ENCODE results near the gene MLLT1.

MLLT1 gene

DNA sequence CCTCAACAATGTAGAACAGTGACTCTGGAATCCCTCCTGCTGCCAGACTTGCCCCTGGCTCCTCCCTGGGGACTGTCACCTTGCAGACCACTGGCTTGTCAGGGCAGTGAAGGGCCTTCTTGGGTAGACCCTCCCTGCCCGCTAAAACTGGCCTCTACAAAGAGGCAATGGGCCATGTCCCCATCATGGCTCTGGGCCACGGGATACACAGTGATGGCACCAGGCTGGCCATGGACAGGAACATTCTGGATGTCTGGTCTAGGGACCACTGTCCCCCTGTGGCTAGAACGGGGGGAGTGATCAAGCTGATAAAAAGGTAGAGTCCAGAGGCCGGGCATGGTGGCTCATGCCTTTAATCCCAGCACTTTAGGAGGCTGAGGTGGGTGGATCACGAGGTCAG, 83.4 kb downstream of the MLLT1 start:
- no peak for TF ChIP-seq FOXP2 (optimal IDR thresholded peaks at IDR 0.05; ENCODE audit: borderline replicate concordance, extremely low read depth, extremely low read length, insufficient read depth)
- TF ChIP-seq SIN3A (IDR thresholded peaks at IDR 0.05; ENCODE audit: borderline replicate concordance, insufficient read depth, low read length) = no peak
- no peak for TF ChIP-seq POLR2AphosphoS5 (IDR thresholded peaks at IDR 0.05; ENCODE audit: low read depth, low read length)
- TF ChIP-seq TAF1 (IDR thresholded peaks at IDR 0.05; ENCODE audit: borderline replicate concordance, insufficient read depth, low read length) = no peak
- TF ChIP-seq, protein P1, sequence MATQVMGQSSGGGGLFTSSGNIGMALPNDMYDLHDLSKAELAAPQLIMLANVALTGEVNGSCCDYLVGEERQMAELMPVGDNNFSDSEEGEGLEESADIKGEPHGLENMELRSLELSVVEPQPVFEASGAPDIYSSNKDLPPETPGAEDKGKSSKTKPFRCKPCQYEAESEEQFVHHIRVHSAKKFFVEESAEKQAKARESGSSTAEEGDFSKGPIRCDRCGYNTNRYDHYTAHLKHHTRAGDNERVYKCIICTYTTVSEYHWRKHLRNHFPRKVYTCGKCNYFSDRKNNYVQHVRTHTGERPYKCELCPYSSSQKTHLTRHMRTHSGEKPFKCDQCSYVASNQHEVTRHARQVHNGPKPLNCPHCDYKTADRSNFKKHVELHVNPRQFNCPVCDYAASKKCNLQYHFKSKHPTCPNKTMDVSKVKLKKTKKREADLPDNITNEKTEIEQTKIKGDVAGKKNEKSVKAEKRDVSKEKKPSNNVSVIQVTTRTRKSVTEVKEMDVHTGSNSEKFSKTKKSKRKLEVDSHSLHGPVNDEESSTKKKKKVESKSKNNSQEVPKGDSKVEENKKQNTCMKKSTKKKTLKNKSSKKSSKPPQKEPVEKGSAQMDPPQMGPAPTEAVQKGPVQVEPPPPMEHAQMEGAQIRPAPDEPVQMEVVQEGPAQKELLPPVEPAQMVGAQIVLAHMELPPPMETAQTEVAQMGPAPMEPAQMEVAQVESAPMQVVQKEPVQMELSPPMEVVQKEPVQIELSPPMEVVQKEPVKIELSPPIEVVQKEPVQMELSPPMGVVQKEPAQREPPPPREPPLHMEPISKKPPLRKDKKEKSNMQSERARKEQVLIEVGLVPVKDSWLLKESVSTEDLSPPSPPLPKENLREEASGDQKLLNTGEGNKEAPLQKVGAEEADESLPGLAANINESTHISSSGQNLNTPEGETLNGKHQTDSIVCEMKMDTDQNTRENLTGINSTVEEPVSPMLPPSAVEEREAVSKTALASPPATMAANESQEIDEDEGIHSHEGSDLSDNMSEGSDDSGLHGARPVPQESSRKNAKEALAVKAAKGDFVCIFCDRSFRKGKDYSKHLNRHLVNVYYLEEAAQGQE (IDR thresholded peaks at IDR 0.05; ENCODE audit: insufficient read depth in 1 of 2, low read depth in 2 of 2, low read length in 2 of 2) = no peak

DNA sequence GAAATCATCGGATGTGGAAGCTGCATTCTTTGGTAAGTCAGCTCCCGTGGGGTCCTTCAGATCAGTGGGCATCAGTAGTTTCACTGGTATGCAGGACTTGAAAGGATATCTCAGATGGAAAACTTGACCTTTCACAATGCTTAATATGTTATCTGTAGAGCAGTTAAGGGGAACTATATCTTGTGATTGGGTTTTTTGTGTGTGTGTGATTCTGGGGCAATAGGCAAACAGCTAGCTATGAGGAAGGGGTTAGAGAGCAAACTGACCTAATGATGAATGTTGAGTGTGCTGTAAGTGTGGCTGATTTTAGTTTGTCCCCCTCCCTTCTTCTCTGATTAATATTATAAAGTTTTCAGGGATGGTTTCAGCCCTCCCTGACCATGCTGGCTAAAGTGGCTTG, 91.0 kb downstream of the MLLT1 start:
- no peak for TF ChIP-seq TAF1 (IDR thresholded peaks at IDR 0.05; ENCODE audit: borderline replicate concordance, insufficient read depth, low read length)
- no peak for TF ChIP-seq POLR2AphosphoS5 (IDR thresholded peaks at IDR 0.05; ENCODE audit: low read depth, low read length)
- TF ChIP-seq, protein P1 (IDR thresholded peaks at IDR 0.05; ENCODE audit: insufficient read depth in 1 of 2, low read depth in 2 of 2, low read length in 2 of 2) = no peak
- TF ChIP-seq SIN3A (IDR thresholded peaks at IDR 0.05; ENCODE audit: borderline replicate concordance, insufficient read depth, low read length) = no peak
- TF ChIP-seq FOXP2 (optimal IDR thresholded peaks at IDR 0.05; ENCODE audit: borderline replicate concordance, extremely low read depth, extremely low read length, insufficient read depth) = no peak

DNA sequence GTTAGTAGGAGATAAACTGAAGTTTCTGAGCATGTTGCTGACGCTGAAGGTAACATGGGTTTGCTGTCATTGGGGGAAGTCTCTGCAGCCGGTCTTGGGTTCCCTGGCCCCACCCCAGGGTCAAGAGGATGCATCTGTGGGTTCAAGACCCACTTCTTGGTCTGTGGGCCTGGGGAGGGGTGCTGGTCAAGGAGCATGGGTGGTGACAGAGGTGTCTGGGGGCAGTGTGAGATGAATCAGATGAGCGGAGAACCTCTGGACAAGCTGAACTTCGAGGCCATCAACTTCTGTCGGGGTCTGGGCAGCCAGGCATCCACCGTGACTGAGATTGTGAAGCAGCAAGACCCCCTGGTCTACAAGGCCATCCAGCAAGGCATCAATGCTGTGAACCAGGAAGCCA, 92.4 kb downstream of the MLLT1 start:
- TF ChIP-seq POLR2AphosphoS5 (IDR thresholded peaks at IDR 0.05; ENCODE audit: low read depth, low read length) (no peak), SIN3A (IDR thresholded peaks at IDR 0.05; ENCODE audit: borderline replicate concordance, insufficient read depth, low read length) (no peak), TAF1 (IDR thresholded peaks at IDR 0.05; ENCODE audit: borderline replicate concordance, insufficient read depth, low read length) (no peak), FOXP2 (optimal IDR thresholded peaks at IDR 0.05; ENCODE audit: borderline replicate concordance, extremely low read depth, extremely low read length, insufficient read depth) (no peak)
- TF ChIP-seq, protein P1 (IDR thresholded peaks at IDR 0.05; ENCODE audit: insufficient read depth in 1 of 2, low read depth in 2 of 2, low read length in 2 of 2) = no peak

DNA sequence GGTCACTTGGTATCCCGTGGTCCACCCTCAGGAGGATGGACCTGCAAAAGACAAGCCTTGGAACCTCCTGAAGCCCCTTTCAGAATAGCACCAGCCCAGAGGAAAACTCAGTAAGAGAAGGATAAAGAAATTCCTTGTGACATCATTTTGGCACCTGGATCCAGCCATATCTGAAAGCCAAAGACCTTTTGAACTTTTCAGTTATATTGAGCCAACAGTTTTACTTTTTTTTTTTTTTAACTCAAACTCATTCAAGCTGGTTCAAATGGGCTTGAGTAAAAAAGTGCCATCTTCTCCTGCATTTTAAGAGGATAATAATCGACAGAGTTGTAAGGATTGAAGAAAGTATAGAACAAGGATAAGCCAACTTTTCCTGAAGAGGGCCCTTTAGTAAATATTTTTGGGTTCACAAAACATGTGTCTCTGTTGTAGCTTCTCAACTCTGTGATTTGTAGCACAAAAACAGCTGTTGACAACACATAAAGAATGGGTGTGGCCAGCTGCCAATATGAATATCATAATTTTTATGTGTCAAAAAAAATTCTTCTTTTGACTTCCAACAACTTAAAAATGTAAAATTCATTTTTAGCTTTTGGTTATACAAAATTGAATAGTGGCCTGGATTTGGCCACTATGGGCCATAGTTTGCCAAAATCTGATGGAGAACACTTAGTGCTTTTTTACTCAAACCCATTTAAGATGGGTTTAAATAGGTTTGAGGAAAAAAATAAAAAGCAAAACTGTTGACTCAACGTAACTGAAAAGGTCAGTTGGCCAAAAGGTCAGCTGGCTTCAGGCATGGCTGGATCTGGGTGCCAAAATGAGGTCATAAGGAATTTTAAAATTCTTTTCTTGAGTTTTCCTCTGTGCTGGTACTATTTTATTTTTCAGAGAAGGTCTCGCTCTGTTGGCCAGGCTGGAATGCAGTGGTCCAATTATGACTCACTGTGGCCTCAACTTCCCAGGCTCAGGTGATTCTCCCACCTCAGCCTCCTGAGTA, 93.6 kb downstream of the MLLT1 start:
- TF ChIP-seq FOXP2 (optimal IDR thresholded peaks at IDR 0.05; ENCODE audit: borderline replicate concordance, extremely low read depth, extremely low read length, insufficient read depth) (no peak), SIN3A (IDR thresholded peaks at IDR 0.05; ENCODE audit: borderline replicate concordance, insufficient read depth, low read length) (no peak), POLR2AphosphoS5 (IDR thresholded peaks at IDR 0.05; ENCODE audit: low read depth, low read length) (no peak), TAF1 (IDR thresholded peaks at IDR 0.05; ENCODE audit: borderline replicate concordance, insufficient read depth, low read length) (no peak)
- TF ChIP-seq, protein P1 (IDR thresholded peaks at IDR 0.05; ENCODE audit: insufficient read depth in 1 of 2, low read depth in 2 of 2, low read length in 2 of 2) = no peak
